GM21723 (cell line): Measurements from ENCODE around the gene TRA2B.

Experiments used
- ATAC-seq: cut with Tn5 transposase; IDR thresholded peaks from one replicate; pipeline ENCODE4 v1.9.1; 2021; ENCODE audit warnings: mild to moderate bottlenecking, moderate library complexity; ENCODE audit not compliant: unreplicated experiment

The TRA2B gene

DNA sequence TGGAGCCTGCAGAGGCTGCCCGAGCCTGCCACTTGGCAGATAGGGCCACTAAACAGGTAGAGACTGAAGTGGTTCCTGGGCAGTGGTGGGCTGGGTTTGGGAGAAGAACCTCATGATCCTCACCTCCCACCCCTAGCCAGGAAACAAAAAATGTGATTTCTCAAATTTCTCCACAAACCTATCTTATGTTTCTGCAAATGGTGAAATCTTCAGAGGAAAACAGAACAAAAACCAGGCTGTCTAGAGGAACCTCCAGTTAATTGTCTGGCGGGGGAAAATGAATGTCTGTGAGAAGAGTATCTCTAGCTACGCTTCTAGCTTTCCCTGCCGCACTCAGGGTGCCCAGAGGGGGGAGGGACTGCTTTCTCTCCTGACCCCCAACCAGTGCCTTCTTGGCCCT lies 55.9 kb downstream of the TRA2B start:
- no peak for ATAC-seq

DNA sequence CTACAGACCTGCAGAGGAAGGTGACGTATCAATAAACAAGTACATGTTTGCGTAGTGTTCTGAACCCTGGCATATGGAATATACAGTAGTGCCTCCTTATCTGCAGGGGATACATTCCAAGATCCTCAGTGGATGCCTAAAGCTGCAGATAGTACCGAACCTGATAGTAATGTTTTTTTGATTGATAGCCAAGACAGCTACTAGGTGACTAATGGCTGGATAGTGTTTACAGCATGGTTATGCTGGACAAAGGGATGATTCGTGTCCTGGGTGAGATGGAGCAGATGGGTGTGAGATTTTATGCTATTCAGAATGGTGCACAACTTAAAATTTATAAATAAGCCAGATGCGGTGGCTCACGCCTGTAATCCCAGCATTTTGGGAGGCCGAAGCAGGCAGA lies 57.2 kb downstream of the TRA2B start:
- no peak for ATAC-seq

DNA sequence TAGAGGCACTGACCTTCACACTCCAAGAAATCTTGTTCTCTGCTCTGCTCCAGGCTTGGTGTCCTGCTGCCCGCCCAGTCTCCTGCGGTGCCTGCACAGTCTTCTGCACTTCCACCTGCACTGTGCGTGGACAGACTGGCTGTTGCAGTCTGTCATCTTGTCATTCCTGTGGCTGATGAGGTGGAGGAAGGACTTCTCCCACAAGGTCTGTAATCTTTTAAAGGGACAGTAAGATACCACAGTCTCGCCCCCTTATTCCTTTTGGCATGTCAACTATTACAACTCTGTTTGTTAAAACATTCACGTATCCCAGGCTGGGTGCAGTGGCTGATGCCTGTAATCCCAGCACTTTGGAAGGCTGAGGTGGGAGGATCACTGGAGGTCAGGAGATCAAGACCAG lies 58.9 kb downstream of the TRA2B start:
- ATAC-seq: no peak

DNA sequence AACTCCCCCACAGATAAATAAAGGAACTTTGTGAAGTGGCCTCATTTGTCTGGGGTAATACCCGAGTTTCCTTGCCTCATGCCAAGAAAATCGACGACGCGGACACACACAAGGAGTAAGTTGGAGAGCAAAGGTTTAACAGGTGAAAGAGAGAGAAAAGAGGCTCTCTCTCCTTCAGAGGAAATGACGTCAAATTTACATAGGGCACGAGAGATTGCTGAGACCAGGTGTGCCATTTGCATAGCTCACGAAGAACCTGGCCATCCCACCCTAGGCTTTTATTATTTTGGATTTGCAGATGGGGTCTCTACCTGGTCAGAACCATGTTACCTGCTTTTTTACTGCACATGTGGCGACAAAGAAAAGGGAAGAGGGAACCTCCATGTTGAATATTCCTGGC lies 63.7 kb downstream of the TRA2B start:
- ATAC-seq: no peak

DNA sequence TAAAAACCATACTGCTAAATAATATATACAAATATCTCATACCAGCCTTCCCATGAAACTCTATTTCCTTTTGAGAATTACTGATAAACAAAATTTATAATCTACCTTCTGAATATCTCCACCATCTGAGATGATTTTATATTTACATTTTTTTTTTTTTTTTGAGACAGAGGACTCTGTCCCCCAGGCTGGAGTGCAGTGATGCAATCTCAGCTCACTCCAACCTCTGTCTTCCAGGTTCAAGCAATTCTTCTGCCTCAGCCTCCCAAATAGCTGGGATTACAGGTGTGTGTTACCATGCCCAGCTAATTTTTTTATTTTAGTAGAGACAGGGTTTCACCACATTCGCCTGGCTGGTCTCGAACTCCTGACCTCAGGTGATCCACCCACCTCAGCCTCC lies 70.2 kb downstream of the TRA2B start:
- ATAC-seq: no peak

DNA sequence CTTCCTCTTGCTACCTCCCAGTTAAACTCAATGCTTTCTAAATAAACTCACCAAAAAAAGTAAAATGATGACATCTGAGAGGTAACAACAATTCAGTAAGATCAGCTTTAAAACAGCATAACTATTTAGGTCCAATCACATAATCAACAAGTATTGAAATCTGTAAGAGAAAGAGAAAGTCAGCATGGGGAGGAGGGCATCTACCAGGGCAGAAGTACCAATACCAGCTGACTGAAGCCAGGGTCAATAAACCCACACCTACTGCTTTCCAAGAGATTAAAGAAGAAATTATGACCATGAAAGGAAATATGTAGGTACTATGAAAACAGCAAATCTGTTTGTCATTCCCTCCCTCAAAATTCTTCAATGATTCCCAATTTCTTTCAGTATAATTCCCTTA lies 70.8 kb downstream of the TRA2B start:
- no peak for ATAC-seq

DNA sequence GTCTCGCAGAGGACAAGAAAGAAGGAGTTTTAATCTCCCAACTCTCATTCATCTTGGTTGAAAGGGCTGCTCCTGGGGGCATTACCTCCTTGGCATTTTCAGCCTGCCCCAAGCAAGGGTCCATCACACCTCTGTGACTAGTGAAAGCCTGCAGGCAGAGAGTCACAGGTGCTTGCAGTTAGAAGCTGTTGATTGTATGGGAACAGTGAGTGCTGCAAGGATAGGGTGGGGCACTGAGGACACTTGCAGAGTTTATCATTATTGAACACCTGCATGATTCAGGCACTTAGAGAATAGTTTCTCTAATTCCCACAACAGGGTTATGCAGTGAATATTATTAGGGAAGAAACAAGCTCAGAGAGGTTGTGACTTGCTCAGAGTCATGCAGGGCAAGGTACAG lies 71.3 kb downstream of the TRA2B start:
- no peak for ATAC-seq
